Type B pancreatic cell (in vitro differentiated cells): ENCODE results near the gene ZNF93. TPM values are rescaled to one million over a fixed set of nuclear protein-coding genes. Genes with fewer than 3 reads are reported as not detected.
"Not testable (repeated sequence)": the region's sequence is repeated elsewhere in the genome, so short reads cannot be mapped to it uniquely, and the experiment has no call there.

ENCODE experiments used
- DNase-seq: peaks from one replicate; pipeline ENCODE4 v3.0.0; 2021; ENCODE audit warnings: mixed read lengths; ENCODE audit not compliant: unreplicated experiment; ENCODE audit errors: extremely low spot score
- H3K27ac Mint-ChIP-seq: 2 replicates; pipeline ENCODE4 v1.8.0; 2021; ENCODE audit warnings: mild to moderate bottlenecking, mixed read lengths
- H3K27me3 Mint-ChIP-seq: 2 replicates; pipeline ENCODE4 v1.8.0; 2021; ENCODE audit warnings: mixed read lengths
- H3K36me3 Mint-ChIP-seq: 2 replicates; pipeline ENCODE4 v1.8.0; 2021; ENCODE audit warnings: mixed read lengths
- H3K4me1 Mint-ChIP-seq: one replicate; pipeline ENCODE4 v1.8.0; 2021; ENCODE audit warnings: mixed read lengths; ENCODE audit not compliant: unreplicated experiment
- H3K4me3 Mint-ChIP-seq: 2 replicates; pipeline ENCODE4 v1.8.0; 2021; ENCODE audit warnings: mild to moderate bottlenecking, mixed read lengths
- H3K9me3 Mint-ChIP-seq: 2 replicates; pipeline ENCODE4 v1.8.0; 2021; ENCODE audit warnings: mixed read lengths
- CTCF ChIP-seq: fragments of 200-600 bp; sonication (generic); conservative IDR thresholded peaks from 2 replicates; pipeline ENCODE4 v1.5.0; 2021; ENCODE audit warnings: antibody characterized with exemption, mild to moderate bottlenecking
- total RNA-seq: library from RNA; stranded (reverse); gene quantifications from 2 replicates; pipeline ENCODE4 v1.2.1, GENCODE V29; 2021; ENCODE audit warnings: low replicate concordance

The ZNF93 gene
- total RNA-seq, 1 donor from 2014 or later: 26.3 TPM

GRCh38 chr19:19900139-19900728 is 512 bp upstream of the ZNF93 start:
- Mint-ChIP-seq H3K9me3 (peaks cover 43% of the 10 kb centered on the region), H3K4me3 (peak overlapping the region; percentile 97), H3K36me3 (peaks cover 67% of the 10 kb centered on the region), H3K27me3 (no peaks in the 10 kb centered on the region), H3K27ac (peak overlapping the region; percentile 100), H3K4me1 (peaks cover 12% of the 10 kb centered on the region)
- DNase-seq: no peak
- no peak for TF ChIP-seq CTCF

- H3K27me3 Mint-ChIP-seq, DNase-seq, H3K27ac Mint-ChIP-seq, H3K4me3 Mint-ChIP-seq, H3K4me1 Mint-ChIP-seq: not testable (repeated sequence)
- peaks cover 70% of the 10 kb centered on the region for H3K36me3 Mint-ChIP-seq
- H3K9me3 Mint-ChIP-seq: peaks cover 17% of the 10 kb centered on the region
Measured at GRCh38 chr19:19907551-19907950, 6.8 kb downstream of the ZNF93 start.

- no peaks in the 10 kb centered on the region for H3K27me3 Mint-ChIP-seq
- H3K4me3 Mint-ChIP-seq: no peak overlapping the region
- DNase-seq: no peak
- no peak overlapping the region for H3K27ac Mint-ChIP-seq
- peaks cover 13% of the 10 kb centered on the region for H3K9me3 Mint-ChIP-seq
- no peaks in the 10 kb centered on the region for H3K4me1 Mint-ChIP-seq
- peaks cover 76% of the 10 kb centered on the region for H3K36me3 Mint-ChIP-seq
- TF ChIP-seq CTCF: no peak
Measured at GRCh38 chr19:19909654-19910053, 8.9 kb downstream of the ZNF93 start.

- Mint-ChIP-seq H3K27me3 (no peaks in the 10 kb centered on the region), H3K36me3 (peaks cover 73% of the 10 kb centered on the region), H3K4me1 (no peaks in the 10 kb centered on the region), H3K9me3 (peaks cover 9% of the 10 kb centered on the region), H3K4me3 (no peak overlapping the region), H3K27ac (no peak overlapping the region)
- no peak for DNase-seq
- no peak for TF ChIP-seq CTCF
Measured at GRCh38 chr19:19911150-19911549, 10.4 kb downstream of the ZNF93 start.

- peaks cover 74% of the 10 kb centered on the region for H3K36me3 Mint-ChIP-seq
- H3K9me3 Mint-ChIP-seq: peaks cover 6% of the 10 kb centered on the region
- no peak overlapping the region for H3K4me3 Mint-ChIP-seq
- no peaks in the 10 kb centered on the region for H3K27me3 Mint-ChIP-seq
- H3K27ac Mint-ChIP-seq: no peak overlapping the region
- TF ChIP-seq CTCF: no peak
- no peak for DNase-seq
- H3K4me1 Mint-ChIP-seq: no peaks in the 10 kb centered on the region
Measured at GRCh38 chr19:19914596-19914995, 13.8 kb downstream of the ZNF93 start.

GRCh38 chr19:19930417-19930816 is 29.7 kb downstream of the ZNF93 start:
- peaks cover 25% of the 10 kb centered on the region for H3K9me3 Mint-ChIP-seq
- H3K36me3 Mint-ChIP-seq: peaks cover 65% of the 10 kb centered on the region
- DNase-seq, H3K27ac Mint-ChIP-seq, H3K27me3 Mint-ChIP-seq, H3K4me1 Mint-ChIP-seq, H3K4me3 Mint-ChIP-seq: not testable (repeated sequence)
- peak; percentile 50 for TF ChIP-seq CTCF

GRCh38 chr19:19933432-19934314 is 32.9 kb downstream of the ZNF93 start:
- H3K9me3 Mint-ChIP-seq: peaks cover 25% of the 10 kb centered on the region

More at GRCh38 chr19:19933432-19934314, 32.9 kb downstream of the ZNF93 start:
- H3K27me3 Mint-ChIP-seq, H3K4me3 Mint-ChIP-seq, H3K4me1 Mint-ChIP-seq, DNase-seq, H3K27ac Mint-ChIP-seq: not testable (repeated sequence)
- peaks cover 43% of the 10 kb centered on the region for H3K36me3 Mint-ChIP-seq
